HG03060 (cell line): ENCODE data around the gene GNB1.

Experiments used
- ATAC-seq: cut with Tn5 transposase; IDR thresholded peaks from one replicate; pipeline ENCODE4 v1.9.1; 2021; ENCODE audit warnings: low read depth, moderate number of reproducible peaks; ENCODE audit not compliant: unreplicated experiment

Gene GNB1

GRCh38 chr1:1786836-1787605 lies 103.9 kb downstream of the GNB1 start:
- no peak for ATAC-seq

GRCh38 chr1:1785666-1786065 lies 105.2 kb downstream of the GNB1 start:
- no peak for ATAC-seq

GRCh38 chr1:1784933-1785332 lies 106.0 kb downstream of the GNB1 start:
- ATAC-seq = no peak

DNA sequence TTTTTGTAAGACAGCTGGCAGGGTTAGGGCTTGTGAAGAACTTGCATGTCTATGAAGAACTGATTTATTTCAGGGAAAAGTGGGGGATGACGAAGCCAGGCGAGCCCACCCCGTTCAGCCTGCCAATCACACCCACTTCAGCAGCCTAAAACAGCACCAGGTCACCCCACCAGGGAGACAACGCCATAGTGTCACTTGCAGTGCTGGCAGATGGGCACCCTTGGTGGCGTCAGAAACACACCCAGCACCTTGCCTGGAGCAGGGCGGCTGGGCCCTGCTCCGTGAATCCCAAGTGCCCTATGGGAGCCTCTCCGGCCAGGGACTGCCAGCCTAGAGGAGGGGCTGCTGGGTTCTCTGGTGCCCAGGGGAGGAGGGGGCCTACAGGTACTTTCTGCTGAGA lies 107.6 kb downstream of the GNB1 start:
- ATAC-seq = no peak

DNA sequence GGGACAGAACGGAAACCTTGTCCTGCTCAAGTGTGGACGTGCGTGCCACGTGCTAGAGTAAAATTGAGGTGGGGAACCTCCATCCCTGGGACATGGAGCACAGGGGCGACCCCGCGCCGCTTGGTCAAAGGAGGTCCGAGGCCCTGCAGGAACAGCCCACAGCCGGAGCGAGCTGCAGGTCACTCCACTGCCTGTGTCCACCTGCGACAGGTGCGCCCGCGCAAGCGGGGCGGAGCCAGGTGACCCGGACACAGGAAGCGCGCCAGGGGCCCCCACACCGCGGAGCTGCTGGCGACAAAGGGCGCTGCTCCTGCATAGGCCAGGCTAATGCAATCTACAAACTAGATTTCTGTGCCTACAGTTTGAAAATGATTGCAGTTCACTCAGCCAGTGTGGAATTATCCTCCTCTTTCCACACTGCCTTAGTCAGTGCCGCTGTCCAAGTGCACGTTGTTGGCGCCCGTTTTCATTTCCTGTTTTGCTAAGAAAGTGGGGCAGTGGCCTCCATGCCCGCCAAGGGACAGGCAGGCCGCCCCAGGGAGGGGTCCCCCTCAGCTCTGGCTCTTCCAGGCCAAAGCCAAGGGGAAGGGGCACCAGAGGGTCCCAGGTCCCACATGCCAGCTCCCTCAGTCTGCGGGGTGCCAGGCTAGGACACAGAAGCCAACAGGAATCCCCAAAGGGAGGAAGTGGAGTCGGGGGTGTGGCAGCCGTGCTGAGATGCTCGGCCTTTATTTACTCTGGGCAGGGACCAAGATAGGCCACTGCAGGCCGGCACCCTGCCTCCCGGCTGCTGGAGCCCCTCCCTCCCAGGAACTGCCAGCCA lies 108.3 kb downstream of the GNB1 start:
- ATAC-seq = no peak

- ATAC-seq = no peak
Observed at GRCh38 chr1:1781526-1781903, 109.4 kb downstream of the GNB1 start.

DNA sequence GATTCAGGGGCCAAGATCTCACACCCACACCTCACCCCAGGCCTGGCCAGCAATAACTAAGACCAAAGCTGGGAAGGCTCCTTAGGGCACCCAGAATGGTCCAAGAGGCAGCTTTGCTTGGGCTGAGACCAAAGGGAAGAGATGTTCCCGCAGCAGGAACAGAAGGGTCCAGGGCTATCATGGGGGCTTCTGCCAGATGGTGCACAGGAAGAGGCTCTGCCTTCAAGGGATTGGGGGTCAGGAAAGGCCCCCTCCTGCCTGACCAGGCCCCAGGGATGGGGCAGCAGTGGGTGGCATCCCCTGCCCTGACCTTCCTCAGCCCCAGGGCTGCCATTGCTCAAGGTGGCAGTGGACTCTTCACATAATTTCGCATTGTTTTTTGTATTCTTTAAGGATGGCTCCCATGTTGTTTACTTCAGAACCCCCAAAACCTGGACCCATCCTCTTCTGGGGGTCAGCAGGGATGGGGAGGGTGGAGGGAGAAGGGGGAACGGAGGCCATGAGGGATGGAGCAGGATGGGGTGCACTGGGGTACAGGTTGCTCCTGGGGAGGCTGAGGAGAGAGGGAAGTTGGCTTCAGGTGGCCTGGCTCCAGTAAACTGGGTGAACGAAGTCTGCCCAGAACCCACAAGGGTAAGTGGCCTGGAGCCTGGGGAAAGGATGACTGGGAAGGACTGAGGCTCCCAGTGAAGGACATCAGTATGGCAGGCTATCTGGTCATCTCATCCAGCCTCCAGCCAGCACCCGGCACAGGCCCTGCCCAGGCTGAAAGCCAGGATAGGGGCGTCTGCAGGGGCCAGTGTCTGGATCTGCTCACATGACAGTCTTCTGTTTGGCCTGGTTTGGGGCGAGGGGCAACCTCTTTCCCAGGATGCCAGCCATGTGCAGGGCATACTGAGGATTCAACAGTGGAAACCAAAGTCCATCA lies 110.0 kb downstream of the GNB1 start:
- no peak for ATAC-seq

DNA sequence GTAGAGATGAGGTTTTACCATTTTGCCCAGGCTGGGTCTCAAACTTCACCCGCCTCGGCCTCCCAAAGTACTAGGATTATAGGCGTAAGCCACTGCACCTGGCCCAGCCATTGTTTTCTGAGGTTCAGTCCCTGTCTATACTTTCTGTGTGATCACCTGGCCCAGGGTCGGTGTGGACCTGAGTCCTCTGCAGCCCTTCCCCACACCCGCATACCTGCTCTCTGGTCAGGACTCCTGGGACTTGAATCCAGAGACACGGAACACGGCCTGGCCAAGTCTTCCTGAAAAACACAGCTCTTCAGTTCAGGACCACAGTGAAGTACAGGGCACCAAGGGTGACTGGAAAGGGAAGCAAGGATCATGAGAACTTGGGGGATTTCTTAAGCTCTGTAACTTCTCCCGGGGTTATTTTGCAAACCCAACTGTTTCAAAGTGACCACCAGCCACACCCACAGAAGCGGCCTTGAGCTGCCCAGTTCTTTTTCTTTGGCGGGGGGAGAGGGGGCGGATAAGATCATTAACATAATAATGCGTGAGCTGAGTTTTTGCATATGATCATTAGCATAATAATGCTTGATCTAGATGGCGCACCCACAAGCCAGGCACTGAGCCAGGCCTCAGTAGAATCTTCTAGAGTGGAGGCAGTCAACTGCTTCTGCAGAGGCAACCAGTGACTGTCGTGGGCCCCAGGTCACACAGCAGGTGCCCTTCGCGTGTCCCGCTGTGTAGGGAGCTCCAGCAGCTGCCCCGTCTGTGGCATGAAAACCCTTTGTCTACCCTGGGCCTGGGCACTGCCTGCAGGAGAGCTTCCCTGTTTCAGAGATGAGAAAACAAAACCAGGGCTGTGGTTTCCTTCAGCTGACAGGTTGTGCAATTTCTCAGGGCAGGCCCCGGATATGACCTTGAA lies 110.9 kb downstream of the GNB1 start:
- ATAC-seq = peak; percentile 27

- no peak for ATAC-seq
Observed at GRCh38 chr1:1779320-1779675, 111.6 kb downstream of the GNB1 start.

GRCh38 chr1:1778663-1779319 lies 112.1 kb downstream of the GNB1 start:
- peak; percentile 45 for ATAC-seq

DNA sequence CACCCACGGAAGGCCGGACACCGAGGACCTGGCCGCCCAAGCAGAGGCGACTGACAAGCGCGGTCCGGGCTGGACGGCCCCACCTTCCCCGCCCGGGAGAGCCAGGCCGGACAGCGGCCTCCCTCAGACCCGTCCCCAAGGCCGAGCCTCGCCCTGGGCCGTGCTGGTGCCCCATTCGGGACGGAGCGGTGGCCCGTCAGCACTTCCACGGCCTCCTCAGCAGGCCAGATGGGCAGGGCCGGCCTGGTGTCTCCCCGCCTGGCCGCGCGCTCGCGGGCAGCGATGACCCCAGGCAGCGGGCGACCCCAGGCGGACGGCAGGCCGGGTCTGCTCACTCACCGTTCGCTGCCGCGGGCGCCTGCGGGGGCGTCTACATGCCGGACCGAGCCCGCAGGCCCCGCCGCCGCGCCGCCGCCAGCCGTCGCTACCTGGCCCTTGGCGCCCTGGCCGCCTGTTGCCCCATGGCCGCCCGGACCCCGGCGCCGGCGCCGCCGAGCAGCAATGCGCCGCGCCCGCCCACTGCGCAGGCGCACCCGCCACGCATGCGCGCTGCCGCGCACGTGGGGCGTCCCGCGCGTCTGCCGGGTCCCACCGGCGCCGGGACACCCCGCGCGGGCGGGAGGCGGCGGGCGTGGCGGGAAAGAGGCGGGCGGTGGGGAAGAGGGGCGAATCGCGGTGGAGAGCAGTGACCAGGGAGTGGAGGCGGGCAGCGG lies 112.8 kb downstream of the GNB1 start, which contains the start of gene NADK:
Gene NADK, minus strand, starts transcription at position 521 of the 713 bp plus-strand sequence. CDS start 13,064 bp downstream, outside the sequence.
- ATAC-seq = no peak

DNA sequence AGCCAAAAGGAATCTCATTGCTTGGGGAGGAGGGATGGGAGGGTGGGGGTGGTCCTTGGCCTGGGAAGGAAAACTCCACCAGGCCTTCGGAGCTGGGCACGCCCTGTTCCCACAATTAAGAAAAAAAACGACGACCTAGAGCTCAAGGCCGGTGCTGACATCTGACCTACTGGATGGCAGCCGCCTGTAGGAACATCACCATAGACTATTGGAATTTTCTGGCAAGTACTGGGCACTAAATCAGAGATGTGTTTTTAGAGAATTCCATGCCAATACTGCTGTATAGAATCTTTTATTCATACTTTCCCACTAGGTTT lies 113.3 kb downstream of the GNB1 start:
- no peak for ATAC-seq

DNA sequence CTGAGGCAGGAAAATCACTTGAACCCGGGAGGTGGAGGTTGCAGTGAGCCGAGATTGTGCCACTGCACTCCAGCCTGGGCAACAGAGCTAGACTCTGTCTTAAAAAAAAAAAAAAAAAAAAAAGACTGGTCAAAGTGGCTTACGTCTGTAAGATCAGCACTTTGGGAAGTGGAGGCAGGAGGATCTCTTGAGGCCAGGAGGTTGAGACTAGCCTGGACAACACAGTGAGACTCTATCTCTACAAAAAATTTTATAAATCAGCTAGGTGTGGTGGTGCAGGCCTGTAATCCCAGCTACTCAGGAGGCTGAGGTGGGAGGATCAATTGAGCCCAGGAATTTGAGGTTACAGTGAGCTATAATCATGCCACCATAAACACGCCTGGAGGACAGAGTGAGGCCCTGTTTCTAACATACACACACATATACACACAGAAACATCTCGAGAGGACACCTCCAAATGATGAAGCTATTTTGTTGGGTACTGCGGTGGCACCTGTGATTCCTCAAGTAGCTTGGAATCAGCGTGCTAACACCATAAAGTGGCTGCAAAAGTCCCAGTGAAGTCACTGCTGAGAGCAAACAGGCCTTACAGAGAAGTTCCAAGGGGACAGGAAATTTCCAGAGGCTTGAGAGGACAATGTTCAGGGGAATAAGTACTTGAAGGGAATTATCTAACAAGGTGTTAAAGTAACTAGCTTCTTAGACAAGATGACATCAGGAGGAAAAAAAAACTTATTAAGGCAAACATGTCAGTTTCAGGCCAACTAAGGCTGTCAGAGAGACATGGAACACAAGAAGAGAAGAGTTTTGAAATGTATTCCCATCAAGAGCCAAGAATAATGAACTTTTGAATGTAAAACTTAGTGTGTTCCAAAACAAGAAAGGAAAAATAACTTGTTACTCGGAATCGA lies 114.0 kb downstream of the GNB1 start:
- ATAC-seq = no peak

DNA sequence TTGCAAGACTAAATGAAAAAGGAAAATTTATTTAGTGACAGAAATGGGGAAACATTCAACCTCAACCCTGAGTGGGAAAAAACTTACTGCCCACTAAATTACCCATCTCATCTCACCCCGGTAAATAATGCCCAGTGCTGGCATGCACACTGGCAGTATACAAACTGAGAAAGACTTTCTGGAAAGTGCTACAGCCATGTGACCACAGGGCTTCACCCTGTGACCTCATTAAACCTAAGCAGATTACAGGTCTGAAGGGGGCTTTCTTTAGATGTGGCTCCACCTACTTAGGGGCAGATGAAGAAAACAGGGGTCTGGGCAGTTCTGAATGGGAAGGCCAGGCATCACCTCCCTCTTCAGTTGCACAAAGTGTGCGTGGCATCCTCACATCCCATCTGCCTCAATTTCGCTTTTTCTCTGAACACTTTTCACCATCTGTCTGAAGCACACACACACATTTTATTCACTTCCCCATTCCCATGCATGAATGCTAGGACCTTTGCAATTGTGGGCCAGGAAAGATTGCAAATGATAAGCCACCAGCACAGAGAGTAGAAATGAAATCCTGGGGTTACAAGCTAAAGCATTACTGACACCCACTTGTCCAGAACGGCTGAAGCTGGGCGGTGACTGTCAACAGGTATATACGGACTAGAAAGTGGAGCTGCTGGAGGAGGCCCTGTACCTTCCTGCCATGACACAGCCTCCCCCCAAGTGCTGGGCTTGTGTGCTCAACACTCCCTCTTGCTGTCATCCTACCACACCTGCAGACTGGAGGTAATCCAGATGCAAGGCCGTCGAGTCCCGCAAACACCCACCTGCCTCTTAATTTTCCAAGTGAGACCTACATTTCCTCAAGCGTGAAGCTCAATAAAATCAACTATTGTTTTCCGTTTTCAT lies 115.3 kb downstream of the GNB1 start:
- ATAC-seq = no peak

DNA sequence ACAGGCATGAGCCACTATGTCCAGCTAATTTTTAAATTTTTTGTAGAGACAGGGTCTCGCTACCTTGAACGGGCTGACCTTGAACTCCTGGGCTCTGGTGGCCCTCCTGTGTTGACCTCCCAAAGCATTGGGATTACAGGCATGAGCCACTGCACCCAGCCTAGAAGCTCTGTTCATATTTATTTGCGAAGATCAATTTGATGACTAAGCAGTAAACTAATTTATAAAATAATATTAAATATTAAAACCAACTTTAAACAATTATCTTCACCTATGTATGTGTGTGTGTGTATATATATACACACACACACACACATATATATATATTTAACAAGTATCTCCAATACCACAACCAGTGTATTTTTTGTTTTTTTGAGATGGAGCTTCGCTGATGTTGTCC lies 117.0 kb downstream of the GNB1 start:
- no peak for ATAC-seq

DNA sequence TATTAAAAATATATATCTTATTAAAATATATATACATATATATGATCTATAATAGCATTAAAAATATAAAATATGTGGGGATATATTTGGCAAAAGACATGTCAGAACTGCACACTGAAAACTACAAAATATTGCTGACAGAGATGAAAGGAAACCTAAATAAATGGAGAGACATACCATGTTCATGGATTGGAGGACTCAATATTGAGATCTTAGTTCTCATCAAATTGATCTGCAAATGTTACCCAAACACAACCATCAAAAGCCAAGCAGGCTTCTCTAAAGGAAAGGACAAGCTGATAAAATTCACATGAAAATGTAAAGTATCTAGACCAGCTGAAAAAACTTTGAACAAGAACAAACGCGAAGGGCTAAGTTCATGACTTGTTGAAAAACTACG lies 119.8 kb downstream of the GNB1 start:
- no peak for ATAC-seq

DNA sequence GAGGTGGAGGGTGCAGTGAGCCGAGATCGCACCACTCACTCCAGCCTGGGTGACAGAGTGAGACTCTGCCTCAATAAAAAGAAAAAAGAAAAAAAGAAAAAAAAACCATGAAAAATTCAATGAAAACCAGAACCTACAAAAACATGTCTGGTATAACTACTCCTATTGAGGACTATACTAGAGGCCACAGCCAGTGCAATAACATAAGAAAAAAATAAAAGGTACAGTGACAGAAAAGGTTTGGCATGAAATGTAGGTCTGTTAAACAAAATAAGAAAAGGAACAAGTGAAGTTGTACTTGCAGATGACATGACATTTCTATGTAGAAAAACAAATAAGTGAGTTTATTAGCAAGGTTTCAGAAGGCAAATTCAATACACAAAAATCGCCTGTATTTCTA lies 120.8 kb downstream of the GNB1 start:
- no peak for ATAC-seq
